Measurements from ENCODE around the gene TP53I11. TPM values are rescaled to one million over a fixed set of nuclear protein-coding genes. Genes with fewer than 3 reads are reported as not detected.

TP53I11 gene
- total RNA-seq, 1 donor from 2014 or later: 5.7 TPM

- no peaks in the 10 kb centered on the region for H3K4me1 Mint-ChIP-seq (ENCODE audit: low read depth)
- no peak overlapping the region for H3K27ac Mint-ChIP-seq
- DNase-seq (ENCODE audit: low spot score): no peak
- intact Hi-C loops (cut with micrococcal nuclease): no loop called here
- H3K9me3 Mint-ChIP-seq: no peaks in the 10 kb centered on the region
- H3K4me3 Mint-ChIP-seq: no peak overlapping the region
- H3K36me3 Mint-ChIP-seq (ENCODE audit: low read depth): no peaks in the 10 kb centered on the region
- peaks cover 2% of the 10 kb centered on the region for H3K27me3 Mint-ChIP-seq (ENCODE audit: insufficient read depth)
These were observed 61.4 kb downstream of the TP53I11 start for GRCh38 chr11:44889266-44889665.

GRCh38 chr11:44887636-44888035 is 63.0 kb downstream of the TP53I11 start:
- DNase-seq (ENCODE audit: low spot score): no peak
- H3K9me3 Mint-ChIP-seq: no peaks in the 10 kb centered on the region
- H3K27me3 Mint-ChIP-seq (ENCODE audit: insufficient read depth): peaks cover 2% of the 10 kb centered on the region
- H3K4me3 Mint-ChIP-seq: no peak overlapping the region
- no peaks in the 10 kb centered on the region for H3K36me3 Mint-ChIP-seq (ENCODE audit: low read depth)
- intact Hi-C loops (cut with micrococcal nuclease): no loop called here
- H3K27ac Mint-ChIP-seq: no peak overlapping the region
- H3K4me1 Mint-ChIP-seq (ENCODE audit: low read depth): no peaks in the 10 kb centered on the region

- H3K27ac Mint-ChIP-seq: no peak overlapping the region
- no peaks in the 10 kb centered on the region for H3K9me3 Mint-ChIP-seq
- no peaks in the 10 kb centered on the region for H3K4me1 Mint-ChIP-seq (ENCODE audit: low read depth)
- peaks cover 2% of the 10 kb centered on the region for H3K27me3 Mint-ChIP-seq (ENCODE audit: insufficient read depth)
- H3K36me3 Mint-ChIP-seq (ENCODE audit: low read depth): no peaks in the 10 kb centered on the region
- intact Hi-C loops (cut with micrococcal nuclease): no loop called here
- DNase-seq (ENCODE audit: low spot score): no peak
- no peak overlapping the region for H3K4me3 Mint-ChIP-seq
These were observed 63.9 kb downstream of the TP53I11 start for GRCh38 chr11:44886790-44887140.

DNA sequence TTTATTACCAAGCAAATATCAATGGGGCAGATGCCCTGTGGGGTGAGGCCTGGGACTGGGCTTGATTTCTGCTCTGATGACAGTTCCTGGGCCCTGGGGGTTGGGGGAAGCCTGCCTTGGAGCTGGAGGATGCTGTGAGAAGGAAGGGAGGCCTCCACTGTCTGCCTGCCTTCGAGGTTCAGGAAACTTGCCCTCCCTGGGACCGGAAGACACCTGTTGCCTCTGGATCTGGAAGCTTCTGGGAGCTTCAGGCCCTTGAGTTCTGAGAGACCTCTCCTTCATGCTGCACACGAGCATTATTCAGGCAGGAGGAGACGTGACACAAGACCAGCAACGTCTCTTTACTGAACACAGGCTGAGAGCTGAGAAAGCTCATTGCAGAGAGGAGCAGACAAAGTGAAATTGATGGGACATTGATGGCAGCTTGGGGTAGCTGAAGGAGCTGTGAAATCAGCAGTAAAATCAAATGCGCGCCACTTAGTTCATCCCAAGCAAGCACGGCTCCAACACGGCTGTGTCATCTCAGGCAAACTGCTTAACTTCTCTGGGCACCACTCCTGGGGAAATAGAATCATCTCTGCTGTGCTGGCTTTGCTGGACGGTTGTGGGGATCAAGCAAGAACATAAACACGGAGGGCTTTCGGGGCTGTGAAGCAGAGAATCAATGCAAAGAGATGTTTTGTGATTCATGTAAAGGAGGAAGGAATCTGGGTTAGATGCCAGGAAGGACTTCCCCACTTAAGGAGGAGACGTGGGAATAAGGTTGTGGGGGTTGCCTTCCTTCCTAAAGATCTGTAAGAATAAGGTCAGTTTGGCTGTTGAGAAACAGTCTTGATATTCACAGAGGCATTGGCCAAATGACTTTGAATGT is 64.5 kb downstream of the TP53I11 start:
- Mint-ChIP-seq H3K36me3 (ENCODE audit: low read depth) (no peaks in the 10 kb centered on the region), H3K4me3 (no peak overlapping the region), H3K27me3 (ENCODE audit: insufficient read depth) (peaks cover 2% of the 10 kb centered on the region), H3K4me1 (ENCODE audit: low read depth) (no peaks in the 10 kb centered on the region), H3K9me3 (no peaks in the 10 kb centered on the region), H3K27ac (no peak overlapping the region)
- DNase-seq (ENCODE audit: low spot score): no peak
- intact Hi-C loops (cut with micrococcal nuclease): no loop called here

DNA sequence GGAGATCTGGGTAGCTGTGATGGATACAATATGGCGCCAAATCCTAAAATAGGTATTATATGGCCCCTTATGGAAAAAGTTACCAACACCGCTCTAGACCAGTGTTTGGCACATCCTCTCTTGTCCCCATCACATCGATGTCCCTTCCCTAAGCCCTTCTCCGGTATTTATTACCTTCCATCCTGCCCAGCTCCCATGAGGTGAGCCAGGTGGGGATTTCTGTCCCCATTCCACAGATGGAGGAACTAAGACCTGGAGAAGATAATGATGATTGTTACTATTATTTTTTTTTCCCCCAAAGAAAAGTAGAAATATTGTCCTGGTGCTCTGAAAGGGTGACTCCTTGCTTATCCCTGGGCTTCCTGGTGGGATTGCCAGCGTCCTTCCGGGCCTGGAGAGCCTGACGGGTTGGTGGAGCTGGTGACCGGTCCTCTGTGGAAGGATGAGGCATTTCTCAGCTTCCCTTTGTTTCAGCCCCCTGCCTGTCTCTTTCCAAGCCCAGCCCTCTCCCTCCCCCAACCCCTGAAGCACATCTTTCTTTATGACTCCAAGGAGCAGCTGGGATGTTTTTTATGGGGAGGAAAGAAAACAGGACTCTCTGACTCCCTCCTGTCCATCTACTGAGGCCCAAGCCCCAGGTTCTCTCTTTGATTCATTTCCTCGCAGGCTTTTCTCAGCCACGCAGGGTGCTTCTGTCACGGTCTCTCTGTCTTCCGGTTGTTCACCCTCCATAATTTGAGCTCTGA is 65.4 kb downstream of the TP53I11 start:
- Mint-ChIP-seq H3K27ac (no peak overlapping the region), H3K36me3 (ENCODE audit: low read depth) (no peaks in the 10 kb centered on the region), H3K4me3 (no peak overlapping the region), H3K9me3 (no peaks in the 10 kb centered on the region), H3K4me1 (ENCODE audit: low read depth) (no peaks in the 10 kb centered on the region), H3K27me3 (ENCODE audit: insufficient read depth) (peaks cover 3% of the 10 kb centered on the region)
- no peak for DNase-seq (ENCODE audit: low spot score)
- intact Hi-C loops (cut with micrococcal nuclease): no loop called here

DNA sequence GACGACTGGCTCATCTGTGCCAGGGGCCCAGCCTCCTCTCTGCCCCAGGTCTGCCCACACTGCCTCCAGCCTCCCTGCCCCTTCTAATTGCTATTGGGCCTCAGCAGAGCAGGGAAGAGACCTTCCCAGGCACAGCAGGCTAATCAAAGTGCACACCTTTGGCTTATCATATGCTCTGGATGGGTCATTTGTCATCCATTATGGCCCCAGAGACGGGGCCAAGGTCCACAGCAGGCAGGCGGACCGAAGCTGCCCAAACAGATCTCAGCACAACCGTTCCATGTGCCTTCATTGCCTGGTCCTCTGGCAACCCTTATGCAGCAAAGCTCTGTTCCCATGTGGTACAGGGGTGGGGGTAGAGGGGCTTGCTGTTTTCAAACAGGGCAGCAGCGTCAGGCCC is 66.6 kb downstream of the TP53I11 start:
- intact Hi-C loops (cut with micrococcal nuclease): no loop called here
- no peak for DNase-seq (ENCODE audit: low spot score)
- Mint-ChIP-seq H3K9me3 (no peaks in the 10 kb centered on the region), H3K27ac (no peak overlapping the region), H3K4me1 (ENCODE audit: low read depth) (no peaks in the 10 kb centered on the region), H3K4me3 (no peak overlapping the region), H3K36me3 (ENCODE audit: low read depth) (no peaks in the 10 kb centered on the region), H3K27me3 (ENCODE audit: insufficient read depth) (peaks cover 3% of the 10 kb centered on the region)

GRCh38 chr11:44883277-44883676 is 67.4 kb downstream of the TP53I11 start:
- no peak for DNase-seq (ENCODE audit: low spot score)
- Mint-ChIP-seq H3K27ac (no peak overlapping the region), H3K36me3 (ENCODE audit: low read depth) (no peaks in the 10 kb centered on the region), H3K27me3 (ENCODE audit: insufficient read depth) (peaks cover 3% of the 10 kb centered on the region), H3K9me3 (no peaks in the 10 kb centered on the region), H3K4me3 (no peak overlapping the region), H3K4me1 (ENCODE audit: low read depth) (no peaks in the 10 kb centered on the region)
- intact Hi-C loops (cut with micrococcal nuclease): no loop called here

Other genes with a start within 250 kb of the TP53I11 start
- 1.7 and 2.0 TPM in 2 replicates for gene TSPAN18, start 223.9 kb downstream of the TP53I11 start, total RNA-seq
- gene PRDM11, start 195.8 kb upstream of the TP53I11 start, total RNA-seq: 1.3 and 2.2 TPM in 2 replicates

Data from activated T-helper 1 cell treated with anti-CD3 and anti-CD28 coated beads, Interleukin-12 subunit alpha, Interleukin-12 subunit beta, Interleukin-2, Interleukin-4 antibody, amounts not matched to agents 30 ng/mL and 10 ng/mL and 1 ng/mL, durations not matched to agents 14 hours and 24 hours and 36 hours (primary cell).